ENCODE measurements around the gene FAM53B.

Gene FAM53B

GRCh38 chr10:124677749-124678556 lies 66.2 kb downstream of the FAM53B start:
- Histone ChIP-seq H3K4me3 (ENCODE audit: low read length) (no peak overlapping the region), H3F3A (ENCODE audit: insufficient read depth, low read length) (no peaks in the 10 kb centered on the region), H3K27me3 (replicated peaks; ENCODE audit: insufficient read depth, low read length) (no peaks in the 10 kb centered on the region), H3K79me2 (ENCODE audit: low read length) (peaks cover 51% of the 10 kb centered on the region), H3K36me3 (replicated peaks; ENCODE audit: insufficient read depth, low read length) (no peaks in the 10 kb centered on the region), H2AFZ (ENCODE audit: low read length) (no peak overlapping the region), H3K9me3 (replicated peaks; ENCODE audit: insufficient read depth, low read length) (no peaks in the 10 kb centered on the region), H3K9ac (ENCODE audit: low read length) (no peak overlapping the region), H3K9me2 (replicated peaks; ENCODE audit: insufficient read depth, low read length) (no peaks in the 10 kb centered on the region), H3K4me2 (ENCODE audit: low read depth, low read length) (no peak overlapping the region), H3K4me1 (ENCODE audit: low read length) (no peaks in the 10 kb centered on the region), H3K27ac (ENCODE audit: low read length) (no peak overlapping the region), H4K20me1 (ENCODE audit: insufficient read depth, low read length) (no peaks in the 10 kb centered on the region)
- TF ChIP-seq EZH2 (optimal IDR thresholded peaks at IDR 0.05; ENCODE audit: low read depth, low read length), result no peak
- TF ChIP-seq CTCF (IDR thresholded peaks at IDR 0.05; ENCODE audit: low read length), result no peak
- no peak for TF ChIP-seq EZH2phosphoT487 (IDR thresholded peaks at IDR 0.05; ENCODE audit: low read length)
- no peak for DNase-seq

- H3K9me3 ChIP-seq (replicated peaks; ENCODE audit: insufficient read depth, low read length), result no peaks in the 10 kb centered on the region
- H4K20me1 ChIP-seq (ENCODE audit: insufficient read depth, low read length), result no peaks in the 10 kb centered on the region
- H3K4me3 ChIP-seq (ENCODE audit: low read length), result no peak overlapping the region
- H3K9ac ChIP-seq (ENCODE audit: low read length), result no peak overlapping the region
- H3K27me3 ChIP-seq (replicated peaks; ENCODE audit: insufficient read depth, low read length), result no peaks in the 10 kb centered on the region
- peaks cover 51% of the 10 kb centered on the region for H3K79me2 ChIP-seq (ENCODE audit: low read length)
- no peak for DNase-seq
- H3F3A ChIP-seq (ENCODE audit: insufficient read depth, low read length), result no peaks in the 10 kb centered on the region
- no peaks in the 10 kb centered on the region for H3K4me1 ChIP-seq (ENCODE audit: low read length)
- H3K9me2 ChIP-seq (replicated peaks; ENCODE audit: insufficient read depth, low read length), result no peaks in the 10 kb centered on the region
- TF ChIP-seq EZH2phosphoT487 (IDR thresholded peaks at IDR 0.05; ENCODE audit: low read length) (no peak), CTCF (IDR thresholded peaks at IDR 0.05; ENCODE audit: low read length) (no peak), EZH2 (optimal IDR thresholded peaks at IDR 0.05; ENCODE audit: low read depth, low read length) (no peak)
- no peak overlapping the region for H3K4me2 ChIP-seq (ENCODE audit: low read depth, low read length)
- H2AFZ ChIP-seq (ENCODE audit: low read length), result no peak overlapping the region
- no peaks in the 10 kb centered on the region for H3K36me3 ChIP-seq (replicated peaks; ENCODE audit: insufficient read depth, low read length)
- H3K27ac ChIP-seq (ENCODE audit: low read length), result no peak overlapping the region
Observed at GRCh38 chr10:124677293-124677699, 66.9 kb downstream of the FAM53B start.

GRCh38 chr10:124676416-124677062 lies 67.6 kb downstream of the FAM53B start:
- TF ChIP-seq EZH2 (optimal IDR thresholded peaks at IDR 0.05; ENCODE audit: low read depth, low read length) (no peak), EZH2phosphoT487 (IDR thresholded peaks at IDR 0.05; ENCODE audit: low read length) (no peak), CTCF (IDR thresholded peaks at IDR 0.05; ENCODE audit: low read length) (no peak)
- Histone ChIP-seq H3K36me3 (replicated peaks; ENCODE audit: insufficient read depth, low read length) (no peaks in the 10 kb centered on the region), H3K79me2 (ENCODE audit: low read length) (peaks cover 52% of the 10 kb centered on the region), H3K9me2 (replicated peaks; ENCODE audit: insufficient read depth, low read length) (no peaks in the 10 kb centered on the region), H3F3A (ENCODE audit: insufficient read depth, low read length) (no peaks in the 10 kb centered on the region), H2AFZ (ENCODE audit: low read length) (no peak overlapping the region), H3K9me3 (replicated peaks; ENCODE audit: insufficient read depth, low read length) (no peaks in the 10 kb centered on the region), H3K4me1 (ENCODE audit: low read length) (no peaks in the 10 kb centered on the region), H3K27me3 (replicated peaks; ENCODE audit: insufficient read depth, low read length) (no peaks in the 10 kb centered on the region), H4K20me1 (ENCODE audit: insufficient read depth, low read length) (no peaks in the 10 kb centered on the region), H3K4me2 (ENCODE audit: low read depth, low read length) (no peak overlapping the region), H3K27ac (ENCODE audit: low read length) (no peak overlapping the region), H3K4me3 (ENCODE audit: low read length) (no peak overlapping the region), H3K9ac (ENCODE audit: low read length) (no peak overlapping the region)
- no peak for DNase-seq

Data from MM.1S (cell line).